SK-N-SH (cell line): ENCODE data around the gene ADAMTS1. TPM values are rescaled to one million over a fixed set of nuclear protein-coding genes. Genes with fewer than 3 reads are reported as not detected.
A peak's percentile ranks its signal among the peaks of the same experiment; 100 is the strongest.

Experiments
- CTCF ChIA-PET: fragments of 300-600, 350-600 bp; formaldehyde crosslinking; extraction: SDS; loops from one replicate; lab custom pipeline; 2021; lab: Yijun Ruan, JAX
- POLR2A ChIA-PET: fragments of 350-600 bp; sonication (Branson Sonifier 250); formaldehyde crosslinking; extraction: SDS; loops from one replicate; lab custom pipeline; 2020; ENCODE audit warnings: antibody characterized with exemption, inconsistent platforms; lab: Yijun Ruan, JAX
- DNase-seq: peaks from one replicate; pipeline ENCODE4 v3.0.0; 2012
- H2AFZ ChIP-seq: fragments of 200-600 bp; sonication (generic); 2 replicates; pipeline ENCODE4 v1.8.1; 2016; ENCODE audit warnings: antibody characterized with exemption, mild to moderate bottlenecking, low read depth
- H3F3A ChIP-seq: fragments of 200-600 bp; sonication (generic); replicated peaks from 2 replicates; pipeline ENCODE3; 2016; ENCODE audit warnings: antibody characterized with exemption, mild to moderate bottlenecking; ENCODE audit not compliant: insufficient read depth
- H3K27ac ChIP-seq, 2 experiments: fragments of 200-500 bp in 1 of 2; fragments of 200-600 bp in 1 of 2; sonication (Bioruptor generic) in 1 of 2; sonication (generic), shearing (Covaris generic) in 1 of 2; 2 replicates each; pipeline versions ENCODE4 v1.5.1 to v1.6.1; 2014 to 2016; ENCODE audit warnings: low read depth in 2 of 2, inconsistent platforms in 1 of 2, low read length in 1 of 2, mild to moderate bottlenecking in 1 of 2, mixed read lengths in 1 of 2
- H3K27me3 ChIP-seq: fragments of 200-600 bp; sonication (generic), shearing (Covaris generic); 2 replicates; pipeline ENCODE4 v1.6.1; 2016; ENCODE audit warnings: mixed run types; ENCODE audit not compliant: insufficient read depth
- H3K36me3 ChIP-seq, 2 experiments: fragments of 200-500 bp in 1 of 2; fragments of 200-600 bp in 1 of 2; sonication (Bioruptor generic) in 1 of 2; sonication (generic) in 1 of 2; replicated peaks in 1 of 2; 2 replicates each; pipeline versions ENCODE3 to v1.5.1; 2014 to 2016; ENCODE audit warnings: low read length in 1 of 2, mild to moderate bottlenecking in 1 of 2; ENCODE audit not compliant: insufficient read depth in 2 of 2, control insufficient read depth in 1 of 2
- H3K4me1 ChIP-seq, 2 experiments: fragments of 200-500 bp in 1 of 2; fragments of 200-600 bp in 1 of 2; sonication (Bioruptor generic) in 1 of 2; sonication (generic), shearing (Covaris generic) in 1 of 2; 2 replicates each; pipeline versions ENCODE4 v1.5.1 to v1.6.1; 2014 to 2016; ENCODE audit warnings: low read depth in 1 of 2, low read length in 1 of 2, mixed run types in 1 of 2; ENCODE audit not compliant: insufficient read depth in 2 of 2, control insufficient read depth in 1 of 2
- H3K4me2 ChIP-seq: fragments of 200-600 bp; sonication (generic), shearing (Covaris generic); 2 replicates; pipeline ENCODE4 v1.6.1; 2017; ENCODE audit warnings: mixed run types
- H3K4me3 ChIP-seq, 2 experiments: fragments of 200-500 bp in 1 of 2; fragments of 200-600 bp in 1 of 2; sonication (Bioruptor generic) in 1 of 2; sonication (generic), shearing (Covaris generic) in 1 of 2; 2 replicates each; pipeline versions ENCODE4 v1.5.1 to v1.8.1; 2014 to 2016; ENCODE audit warnings: low read depth in 2 of 2, inconsistent platforms in 1 of 2, low read length in 1 of 2, mild to moderate bottlenecking in 1 of 2, mixed read lengths in 1 of 2, moderate library complexity in 1 of 2
- H3K79me2 ChIP-seq: fragments of 200-600 bp; sonication (generic); 2 replicates; pipeline ENCODE4 v1.8.1; 2017; ENCODE audit warnings: mild to moderate bottlenecking; ENCODE audit not compliant: insufficient read depth
- H3K9ac ChIP-seq: fragments of 200-600 bp; sonication (generic); 2 replicates; pipeline ENCODE4 v1.6.1; 2017; ENCODE audit warnings: mixed run types
- H3K9me2 ChIP-seq: fragments of 200-600 bp; sonication (generic); 2 replicates; pipeline ENCODE4 v1.6.1; 2017; ENCODE audit warnings: mixed run types
- H3K9me3 ChIP-seq: fragments of 200-600 bp; sonication (generic); 2 replicates; pipeline ENCODE4 v1.6.1; 2017; ENCODE audit warnings: mixed run types, mild to moderate bottlenecking, moderate library complexity
- H4K20me1 ChIP-seq: fragments of 200-600 bp; sonication (generic); 2 replicates; pipeline ENCODE4 v1.6.1; 2017; ENCODE audit warnings: mild to moderate bottlenecking, mixed run types; ENCODE audit not compliant: insufficient read depth
- CHD2 ChIP-seq: fragments of 150-350 bp; IDR thresholded peaks from 2 replicates; pipeline ENCODE4 v1.6.1; 2018; ENCODE audit warnings: low read length; ENCODE audit not compliant: partially characterized antibody
- ELF1 ChIP-seq: IDR thresholded peaks from 2 replicates; pipeline ENCODE4 v1.4.0; 2012
- EP300 ChIP-seq, 2 experiments: IDR thresholded peaks; 2 replicates each; pipeline versions ENCODE4 v1.4.0 to v1.6.1; 2012; ENCODE audit warnings: borderline replicate concordance in 1 of 2, low read depth in 1 of 2, low read length in 1 of 2
- EZH2phosphoT487 ChIP-seq: fragments of 200-600 bp; sonication (generic); IDR thresholded peaks from 2 replicates; pipeline ENCODE4 v1.6.1; 2017; ENCODE audit warnings: low read depth, mixed run types, mild to moderate bottlenecking, antibody characterized with exemption, moderate library complexity, borderline replicate concordance
- FOSL2 ChIP-seq: IDR thresholded peaks from 2 replicates; pipeline ENCODE4 v1.4.0; 2012; ENCODE audit warnings: low read depth, mild to moderate bottlenecking, moderate library complexity, borderline replicate concordance
- FOXJ3 ChIP-seq: sonication (generic); formaldehyde crosslinking; IDR thresholded peaks from 2 replicates; pipeline ENCODE4 v1.5.1; 2020; ENCODE audit warnings: mild to moderate bottlenecking, missing genetic modification reagents
- FOXM1 ChIP-seq: IDR thresholded peaks from 2 replicates; pipeline ENCODE4 v1.4.0; 2012; ENCODE audit warnings: low read depth, mild to moderate bottlenecking
- GABPA ChIP-seq: IDR thresholded peaks from 2 replicates; pipeline ENCODE4 v1.4.0; 2012; ENCODE audit warnings: low read depth, mild to moderate bottlenecking
- GATA2 ChIP-seq: sonication (generic); formaldehyde crosslinking; IDR thresholded peaks from 2 replicates; pipeline ENCODE4 v1.5.0; 2020; ENCODE audit warnings: mild to moderate bottlenecking, missing genetic modification reagents
- JUND ChIP-seq: IDR thresholded peaks from 2 replicates; pipeline ENCODE4 v1.4.0; 2012
- MXI1 ChIP-seq: IDR thresholded peaks from 2 replicates; pipeline ENCODE4 v1.6.1; 2012; ENCODE audit warnings: mild to moderate bottlenecking, low read depth, low read length, improper control_type of control experiment
- NFIC ChIP-seq: IDR thresholded peaks from 2 replicates; pipeline ENCODE4 v1.4.0; 2012; ENCODE audit warnings: borderline replicate concordance
- NRF1 ChIP-seq: IDR thresholded peaks from 2 replicates; pipeline ENCODE4 v1.6.1; 2012; ENCODE audit warnings: low read depth, mild to moderate bottlenecking, low read length
- POLR2AphosphoS5 ChIP-seq: IDR thresholded peaks from 2 replicates; pipeline ENCODE4 v1.6.1; 2012; ENCODE audit warnings: low read depth, low read length
- RAD21 ChIP-seq: IDR thresholded peaks from 2 replicates; pipeline ENCODE4 v1.6.1; 2012; ENCODE audit warnings: mild to moderate bottlenecking, low read length
- RFX5 ChIP-seq: IDR thresholded peaks from 2 replicates; pipeline ENCODE4 v1.6.1; 2012; ENCODE audit warnings: mild to moderate bottlenecking, improper control_type of control experiment, low read length
- RXRA ChIP-seq: IDR thresholded peaks from 2 replicates; pipeline ENCODE4 v1.4.0; 2012; ENCODE audit warnings: low read depth, mild to moderate bottlenecking, borderline replicate concordance
- SIN3A ChIP-seq: IDR thresholded peaks from 2 replicates; pipeline ENCODE4 v1.6.1; 2012; ENCODE audit warnings: low read depth, mild to moderate bottlenecking, low read length, moderate library complexity, borderline replicate concordance
- TCF12 ChIP-seq: IDR thresholded peaks from 2 replicates; pipeline ENCODE4 v1.4.0; 2012
- TEAD4 ChIP-seq: IDR thresholded peaks from 2 replicates; pipeline ENCODE4 v1.4.0; 2012; ENCODE audit warnings: mild to moderate bottlenecking, borderline replicate concordance; ENCODE audit not compliant: insufficient read depth
- YY1 ChIP-seq: IDR thresholded peaks from 2 replicates; pipeline ENCODE4 v1.4.0; 2012; ENCODE audit warnings: low read depth, mild to moderate bottlenecking
- WGBS: methylation state at CpG from one replicate; pipeline ENCODE4 v1.1.6; 2017; ENCODE audit warnings: low lambda C conversion rate; 5-methylcytosine and 5-hydroxymethylcytosine counted together
- polyA plus RNA-seq, 3 experiments: library from polyadenylated mRNA; depleted of rRNA; stranded (reverse); fragments of >200 nt; gene quantifications; 2 replicates each; pipeline ENCODE4 v1.2.3, GENCODE V29; 2012
- TF ChIP-seq, protein P1 (sequence below): fragments of 150-350 bp; IDR thresholded peaks from 2 replicates; pipeline ENCODE4 v1.6.1; 2016; ENCODE audit warnings: mild to moderate bottlenecking, low read depth, low read length
- TF ChIP-seq, protein P2 (sequence below): fragments of 200-600 bp; sonication (generic); IDR thresholded peaks from 2 replicates; pipeline ENCODE4 v1.6.1; 2017; ENCODE audit warnings: antibody characterized with exemption, mild to moderate bottlenecking, moderate library complexity
- TF ChIP-seq, protein P3 (sequence below): fragments of 150-350 bp; IDR thresholded peaks from 2 replicates; pipeline ENCODE4 v1.6.1; 2017; ENCODE audit warnings: antibody characterized with exemption, low read length, low read depth, borderline replicate concordance

Gene ADAMTS1
- polyA plus RNA-seq, 1 of the 3 experiments (the other 2 are of a cell fraction): 137 TPM

DNA sequence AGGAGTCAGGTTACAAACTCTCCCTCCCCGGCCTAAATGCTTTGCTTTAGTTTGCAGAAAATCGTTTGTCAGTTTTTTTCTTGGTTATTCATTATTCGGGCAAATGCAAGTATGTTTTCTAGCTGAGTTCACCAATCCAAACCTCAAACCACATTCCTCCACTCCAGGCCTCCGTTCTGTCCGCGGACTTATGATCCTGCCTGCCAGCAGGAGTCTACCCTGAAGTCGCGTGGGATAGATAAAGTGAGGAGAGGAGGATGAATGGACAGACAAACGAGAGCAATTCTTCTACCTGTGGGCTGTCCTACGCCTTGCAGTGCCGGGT is 1.3 kb downstream of the ADAMTS1 start:
- no peak for DNase-seq
- CTCF ChIA-PET: interaction anchor here (0.6 to 7.1 kb wide), 20 partner anchors 8 to 1900 kb away, joined by 3 to 92 read pairs (median 3); no protein-coding TSS in a partner anchor

DNA sequence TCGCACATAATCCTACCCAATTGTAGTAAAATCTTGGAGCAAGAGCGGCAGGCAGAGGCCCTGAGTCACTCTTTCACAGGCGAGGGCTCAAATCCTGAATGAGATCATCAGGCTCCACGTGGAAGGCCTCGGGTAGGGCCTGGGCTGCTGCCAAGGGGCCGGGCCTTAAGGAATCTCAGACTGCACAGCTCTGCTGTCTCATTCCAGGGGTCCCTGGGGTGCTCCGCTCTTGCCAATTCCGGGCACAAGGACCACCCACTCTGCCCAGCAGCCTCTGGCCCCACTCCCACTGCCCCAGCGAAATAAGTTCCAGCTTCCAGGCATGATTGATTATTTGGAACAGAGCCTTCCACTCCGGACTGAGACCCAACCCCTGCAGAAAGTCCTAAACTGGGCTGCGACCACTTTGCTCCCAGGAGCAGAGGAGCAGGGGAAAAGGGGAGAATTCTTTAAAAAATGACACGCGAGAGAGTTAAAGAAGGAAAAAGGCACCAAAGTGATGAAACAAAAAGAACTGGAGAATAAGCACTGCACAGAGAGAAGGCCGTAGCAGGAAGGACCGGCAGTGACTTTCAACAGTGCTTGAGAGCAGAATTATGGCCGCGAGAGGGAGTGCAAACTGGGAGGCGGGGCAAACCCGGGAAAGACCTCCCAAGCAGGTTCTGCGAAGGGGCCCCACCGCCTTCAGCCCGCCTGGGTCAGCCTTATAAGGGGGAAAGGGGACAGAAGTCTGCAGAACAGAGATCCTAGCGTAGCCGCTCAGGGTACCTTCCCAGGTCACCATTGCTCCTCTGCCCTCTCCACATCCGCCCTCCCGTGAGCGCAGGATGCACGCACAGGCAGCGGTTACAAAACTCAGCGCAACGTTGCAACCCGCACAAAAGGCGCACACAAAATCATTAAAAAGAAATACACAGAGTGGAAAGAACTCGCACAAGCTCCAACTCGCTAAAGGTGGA is 2.0 kb downstream of the ADAMTS1 start:
- Histone ChIP-seq H3K4me2 (peak overlapping the region; percentile 83), H3K9me3 (no peaks in the 10 kb centered on the region), H3K4me3 (peak overlapping the region; percentile 89 to 91), H3F3A (peaks cover 45% of the 10 kb centered on the region), H3K27ac (peak overlapping the region; percentile 78 to 85), H3K79me2 (peaks cover 46% of the 10 kb centered on the region), H3K36me3 (peaks cover 38 to 45% of the 10 kb centered on the region in 2 experiments), H4K20me1 (peaks cover 67% of the 10 kb centered on the region), H3K9ac (peak overlapping the region; percentile 90), H3K4me1 (peaks cover 25 to 29% of the 10 kb centered on the region in 2 experiments; a peak in 3 of 4 replicates), H3K9me2 (no peaks in the 10 kb centered on the region), H2AFZ (peak overlapping the region; percentile 70), H3K27me3 (no peaks in the 10 kb centered on the region)
- ChIA-PET POLR2A (no interaction called here), CTCF (interaction anchor here (0.6 to 7.1 kb wide), 16 partner anchors 7 to 1901 kb away, joined by 3 to 92 read pairs (median 3); no protein-coding TSS in a partner anchor)
- DNase-seq: peak; percentile 72
- WGBS: 2% methylated on average over 30 of the region's 35 CpGs
- TF ChIP-seq, protein P1, sequence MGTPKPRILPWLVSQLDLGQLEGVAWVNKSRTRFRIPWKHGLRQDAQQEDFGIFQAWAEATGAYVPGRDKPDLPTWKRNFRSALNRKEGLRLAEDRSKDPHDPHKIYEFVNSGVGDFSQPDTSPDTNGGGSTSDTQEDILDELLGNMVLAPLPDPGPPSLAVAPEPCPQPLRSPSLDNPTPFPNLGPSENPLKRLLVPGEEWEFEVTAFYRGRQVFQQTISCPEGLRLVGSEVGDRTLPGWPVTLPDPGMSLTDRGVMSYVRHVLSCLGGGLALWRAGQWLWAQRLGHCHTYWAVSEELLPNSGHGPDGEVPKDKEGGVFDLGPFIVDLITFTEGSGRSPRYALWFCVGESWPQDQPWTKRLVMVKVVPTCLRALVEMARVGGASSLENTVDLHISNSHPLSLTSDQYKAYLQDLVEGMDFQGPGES: no peak
- TF ChIP-seq RFX5: no peak
- no peak for TF ChIP-seq ELF1
- peak; percentile 40; the same call in 1 of the 2 replicates for TF ChIP-seq POLR2AphosphoS5
- TF ChIP-seq MXI1: peak; percentile 93
- no peak for TF ChIP-seq GABPA
- no peak for TF ChIP-seq NRF1
- peak; percentile 77 for TF ChIP-seq JUND
- 0 out of 2 replicates have a peak, but pooled peaks have one; percentile 27 for TF ChIP-seq FOXM1
- TF ChIP-seq EZH2phosphoT487: no peak
- peak in 1 of 2 experiments; percentile 18; a peak in 1 of 4 replicates for TF ChIP-seq EP300 (IDR thresholded peaks at IDR 0.05; ENCODE audit: borderline replicate concordance in 1 of 2, low read depth in 1 of 2, low read length in 1 of 2)
- TF ChIP-seq CHD2: no peak
- TF ChIP-seq GATA2 (CRISPR knock-in tag): no peak
- no peak for TF ChIP-seq RXRA
- TF ChIP-seq NFIC: peak; percentile 81
- 0 out of 2 replicates have a peak, but pooled peaks have one; percentile 22 for TF ChIP-seq TEAD4
- TF ChIP-seq SIN3A: no peak
- no peak for TF ChIP-seq RAD21
- TF ChIP-seq, protein P2, sequence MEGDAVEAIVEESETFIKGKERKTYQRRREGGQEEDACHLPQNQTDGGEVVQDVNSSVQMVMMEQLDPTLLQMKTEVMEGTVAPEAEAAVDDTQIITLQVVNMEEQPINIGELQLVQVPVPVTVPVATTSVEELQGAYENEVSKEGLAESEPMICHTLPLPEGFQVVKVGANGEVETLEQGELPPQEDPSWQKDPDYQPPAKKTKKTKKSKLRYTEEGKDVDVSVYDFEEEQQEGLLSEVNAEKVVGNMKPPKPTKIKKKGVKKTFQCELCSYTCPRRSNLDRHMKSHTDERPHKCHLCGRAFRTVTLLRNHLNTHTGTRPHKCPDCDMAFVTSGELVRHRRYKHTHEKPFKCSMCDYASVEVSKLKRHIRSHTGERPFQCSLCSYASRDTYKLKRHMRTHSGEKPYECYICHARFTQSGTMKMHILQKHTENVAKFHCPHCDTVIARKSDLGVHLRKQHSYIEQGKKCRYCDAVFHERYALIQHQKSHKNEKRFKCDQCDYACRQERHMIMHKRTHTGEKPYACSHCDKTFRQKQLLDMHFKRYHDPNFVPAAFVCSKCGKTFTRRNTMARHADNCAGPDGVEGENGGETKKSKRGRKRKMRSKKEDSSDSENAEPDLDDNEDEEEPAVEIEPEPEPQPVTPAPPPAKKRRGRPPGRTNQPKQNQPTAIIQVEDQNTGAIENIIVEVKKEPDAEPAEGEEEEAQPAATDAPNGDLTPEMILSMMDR: peak; percentile 42
- TF ChIP-seq FOSL2: peak; percentile 78; the same call in 1 of the 2 replicates
- peak; percentile 42; the same call in 1 of the 2 replicates for TF ChIP-seq TCF12
- TF ChIP-seq, protein P3, sequence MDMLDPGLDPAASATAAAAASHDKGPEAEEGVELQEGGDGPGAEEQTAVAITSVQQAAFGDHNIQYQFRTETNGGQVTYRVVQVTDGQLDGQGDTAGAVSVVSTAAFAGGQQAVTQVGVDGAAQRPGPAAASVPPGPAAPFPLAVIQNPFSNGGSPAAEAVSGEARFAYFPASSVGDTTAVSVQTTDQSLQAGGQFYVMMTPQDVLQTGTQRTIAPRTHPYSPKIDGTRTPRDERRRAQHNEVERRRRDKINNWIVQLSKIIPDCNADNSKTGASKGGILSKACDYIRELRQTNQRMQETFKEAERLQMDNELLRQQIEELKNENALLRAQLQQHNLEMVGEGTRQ: no peak

More for the DNA sequence above, 1.3 kb downstream of the ADAMTS1 start:
- Histone ChIP-seq H3K4me1 (peaks cover 25 to 29% of the 10 kb centered on the region in 2 experiments; a peak in 3 of 4 replicates), H3K9me3 (no peaks in the 10 kb centered on the region), H3K4me2 (peak overlapping the region; percentile 83), H3K36me3 (peaks cover 32 to 38% of the 10 kb centered on the region in 2 experiments), H3K27me3 (no peaks in the 10 kb centered on the region), H3F3A (peaks cover 42% of the 10 kb centered on the region), H3K27ac (peak overlapping the region; percentile 78 to 85), H2AFZ (peak overlapping the region; percentile 70), H3K4me3 (peak overlapping the region; percentile 89 to 91), H3K79me2 (peaks cover 46% of the 10 kb centered on the region), H3K9me2 (no peaks in the 10 kb centered on the region), H4K20me1 (peaks cover 61% of the 10 kb centered on the region), H3K9ac (peak overlapping the region; percentile 90)
- POLR2A ChIA-PET: interaction anchor here (1.0 to 1.6 kb wide), 3 partner anchors 28 to 1413 kb away, joined by 3 to 4 read pairs (median 4); partner anchors contain the start of genes ATP5PF and GABPA
- TF ChIP-seq MXI1 (peak; percentile 68), YY1 (no peak), FOXJ3 (CRISPR knock-in tag) (no peak)
- 4% methylated on average over 10 of the region's 11 CpGs for WGBS
